ENCODE measurements around the gene CCDC47.
A peak's percentile ranks its signal among the peaks of the same experiment; 100 is the strongest.

CCDC47 gene

DNA sequence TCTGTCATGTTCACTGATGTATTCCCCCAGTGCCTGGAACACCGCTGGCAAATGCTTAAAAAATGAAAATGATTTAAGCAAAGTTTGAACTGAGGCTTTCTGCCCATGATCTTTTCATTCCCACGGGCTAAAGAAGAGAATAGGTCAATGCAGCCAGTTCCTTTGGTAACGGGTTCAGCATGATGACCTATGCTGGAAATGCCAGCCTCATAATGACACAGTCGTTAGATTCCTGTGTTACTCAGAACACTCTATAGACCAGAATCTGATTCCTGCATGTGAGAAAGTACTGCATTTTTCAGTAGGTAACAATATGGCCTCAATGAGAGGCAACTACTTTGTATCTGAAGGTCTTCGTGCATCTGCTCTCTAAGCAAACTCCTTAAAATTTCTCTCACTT lies 54.4 kb downstream of the CCDC47 start:
- DNase-seq = no peak

DNA sequence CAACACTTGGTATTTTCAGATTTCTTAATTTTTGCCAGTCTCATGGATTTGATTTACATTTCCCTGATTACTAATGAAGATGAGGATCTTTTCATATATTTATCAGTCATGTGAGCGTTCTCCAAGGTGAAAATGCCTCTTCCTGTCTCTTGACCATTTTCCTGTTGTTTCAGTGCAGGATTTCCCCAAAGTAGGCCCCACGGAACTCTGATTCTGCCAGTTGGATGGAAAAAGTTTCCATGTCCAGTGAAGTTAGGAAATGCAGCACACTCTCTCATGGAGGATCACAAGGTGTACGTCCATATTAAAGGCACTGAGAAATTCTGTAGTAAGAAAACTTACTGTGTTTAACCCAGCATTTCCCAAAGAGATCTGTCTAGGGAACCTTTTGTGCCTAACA lies 57.0 kb downstream of the CCDC47 start:
- no peak for DNase-seq

DNA sequence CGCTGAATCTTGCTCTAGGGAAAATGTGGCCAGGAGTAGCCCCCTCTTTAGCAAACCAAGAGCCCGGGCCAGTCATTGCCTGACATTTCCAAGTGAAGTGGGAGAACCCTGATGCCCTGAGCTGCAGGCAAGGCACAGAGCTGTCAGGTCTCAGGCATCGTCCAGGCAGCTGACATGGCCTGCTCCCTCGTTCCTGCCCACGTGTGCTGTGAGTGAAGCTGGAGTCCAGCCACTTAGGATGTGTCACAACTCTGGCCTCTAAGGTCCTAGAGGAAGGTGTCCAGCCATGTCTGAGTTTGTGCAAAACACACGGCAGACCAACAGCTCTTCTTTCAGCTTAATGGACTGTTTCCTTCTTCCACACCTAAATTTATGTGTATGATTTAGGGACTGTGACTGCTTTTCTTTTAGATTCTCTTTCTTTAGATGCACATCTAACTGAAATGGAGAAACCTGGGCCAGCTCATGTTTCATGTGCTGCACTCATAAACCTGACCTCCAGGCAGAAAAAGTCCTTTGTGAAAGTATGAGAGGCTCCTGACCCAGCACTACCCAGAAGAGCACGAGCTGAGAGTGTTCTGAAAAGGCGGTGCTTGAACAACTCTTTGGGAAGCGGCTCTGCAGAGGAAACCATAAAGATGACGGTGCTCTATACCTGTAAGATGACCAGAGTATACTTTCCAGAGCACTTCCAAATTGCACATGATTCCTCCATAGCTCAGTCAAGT lies 58.7 kb downstream of the CCDC47 start:
- no peak for DNase-seq

DNA sequence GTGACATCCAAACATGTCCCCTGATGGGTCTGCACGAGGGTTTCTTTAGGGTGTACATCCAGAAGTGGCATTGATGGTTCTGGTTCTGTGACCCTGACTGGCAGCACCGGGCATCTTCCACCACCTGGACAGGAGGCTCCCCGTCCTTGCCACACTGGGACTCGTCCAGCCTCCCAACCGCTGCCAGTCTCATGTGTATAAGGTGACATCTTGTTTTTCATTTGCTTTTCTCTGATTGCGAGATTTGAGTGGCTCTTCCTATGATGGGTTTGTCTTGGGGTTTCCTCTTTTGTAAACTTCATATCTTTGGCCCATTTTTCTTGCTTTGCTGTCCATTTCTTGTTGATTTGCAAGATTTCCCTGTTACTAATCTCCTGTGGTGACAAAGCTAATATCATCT lies 64.3 kb downstream of the CCDC47 start:
- DNase-seq = no peak

DNA sequence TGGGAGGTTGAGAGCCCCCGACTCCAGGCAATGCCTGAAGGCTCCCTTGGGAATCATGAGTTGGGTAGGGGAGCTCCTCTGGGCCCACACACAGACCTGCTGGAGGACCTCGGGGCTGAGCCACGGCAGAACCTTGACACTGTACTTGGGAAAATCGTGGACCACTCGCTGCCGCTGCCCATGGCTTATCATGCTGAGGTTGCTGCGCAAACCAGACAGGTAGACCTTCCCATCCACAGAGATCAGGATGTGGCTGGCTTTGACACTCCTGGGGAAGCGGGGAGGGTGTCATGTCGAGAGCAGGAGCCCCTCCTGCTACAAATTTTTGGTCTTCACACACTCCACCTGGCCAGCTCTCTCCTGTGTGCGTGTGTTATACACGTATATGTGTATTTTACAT lies 66.2 kb downstream of the CCDC47 start:
- DNase-seq = no peak

DNA sequence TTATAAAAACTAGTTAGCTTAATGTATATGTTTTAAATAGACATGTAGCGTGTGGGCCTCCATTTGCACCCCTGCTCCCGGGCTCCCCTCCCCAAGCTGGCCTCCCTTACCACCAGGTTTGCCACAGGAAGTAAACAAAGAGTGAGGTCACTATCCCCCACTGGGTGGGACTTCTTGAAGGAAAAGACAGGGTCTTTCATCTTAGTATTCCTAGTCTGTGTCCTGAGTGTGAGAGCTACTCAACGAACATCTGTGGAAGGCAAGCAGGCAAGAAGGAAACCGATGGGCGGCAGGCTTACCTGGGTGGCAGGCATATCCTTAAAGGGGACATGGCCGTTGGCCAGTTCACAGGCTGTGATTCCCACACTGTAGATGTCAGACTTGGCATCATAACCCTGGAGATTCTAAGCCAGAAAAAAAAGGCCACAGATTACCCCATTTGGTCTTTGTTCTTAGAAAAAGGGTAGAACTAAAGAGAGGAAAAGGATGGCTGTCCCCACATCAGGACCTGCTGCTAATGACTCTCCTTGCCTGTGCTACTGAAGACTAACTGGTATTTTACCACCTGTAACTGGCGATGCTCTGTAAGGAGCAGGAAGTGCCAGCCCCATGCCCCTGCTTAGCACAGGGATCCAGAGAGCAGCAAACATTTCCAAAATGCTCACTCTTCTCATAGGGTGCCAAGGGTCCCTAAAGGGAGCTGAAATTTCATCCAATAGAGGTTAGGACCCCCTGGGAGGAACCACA lies 66.9 kb downstream of the CCDC47 start:
- no peak for DNase-seq

DNA sequence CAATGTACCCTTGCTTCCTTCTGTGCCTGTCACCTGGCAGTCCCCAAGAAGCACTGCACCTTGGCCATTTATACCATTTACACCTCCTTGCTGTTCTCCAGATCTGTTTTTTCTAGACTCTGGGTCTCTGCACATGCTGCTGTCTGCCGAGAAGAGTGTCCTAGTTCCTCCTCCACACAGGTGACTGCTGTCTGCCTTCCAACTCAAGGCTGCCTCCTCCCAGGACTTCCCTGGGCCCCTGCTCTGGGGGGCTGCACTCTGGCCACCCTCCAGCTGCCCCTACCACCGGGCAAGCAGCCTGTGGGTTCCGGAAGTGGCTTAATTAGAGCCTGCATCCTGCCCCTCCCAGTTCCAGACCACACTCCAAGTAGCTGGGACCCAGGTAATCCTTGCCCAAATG lies 67.7 kb downstream of the CCDC47 start:
- no peak for DNase-seq

DNA sequence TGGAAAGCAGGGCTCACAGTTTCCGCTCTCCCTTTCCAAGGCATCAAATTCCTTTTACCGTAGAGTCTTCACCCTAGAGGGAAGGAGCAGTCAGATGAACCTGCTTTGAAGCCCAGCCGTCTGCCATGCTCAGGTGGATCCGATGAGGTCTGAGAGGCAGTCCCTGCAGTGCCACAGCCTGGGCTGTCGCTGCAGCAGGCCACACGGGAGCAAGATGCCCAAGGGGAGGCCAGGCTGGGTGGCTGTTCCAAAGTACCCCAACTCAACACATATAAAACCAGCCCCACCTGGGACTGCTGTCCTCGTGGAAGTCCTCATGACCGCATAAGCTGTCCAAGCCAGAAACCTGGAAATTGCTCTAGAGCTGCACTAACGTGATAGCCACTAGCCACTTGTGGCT lies 68.6 kb downstream of the CCDC47 start:
- no peak for DNase-seq

DNA sequence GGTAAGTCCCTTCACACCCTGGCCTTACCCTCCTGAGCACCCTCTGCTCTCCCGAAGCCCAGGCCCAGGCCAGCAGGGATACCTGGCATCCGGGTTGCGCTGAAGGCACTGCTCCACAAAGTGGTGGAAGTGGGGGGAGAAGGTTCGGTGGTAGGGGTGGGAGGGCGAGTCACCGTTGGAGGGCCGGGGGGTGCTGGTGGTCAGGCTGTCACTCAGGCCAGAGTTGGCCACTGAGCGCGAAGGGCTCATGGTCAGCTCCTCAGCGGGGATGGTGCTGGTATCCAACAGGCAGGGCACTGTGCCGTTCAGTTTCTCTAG lies 69.2 kb downstream of the CCDC47 start:
- no peak for DNase-seq

DNA sequence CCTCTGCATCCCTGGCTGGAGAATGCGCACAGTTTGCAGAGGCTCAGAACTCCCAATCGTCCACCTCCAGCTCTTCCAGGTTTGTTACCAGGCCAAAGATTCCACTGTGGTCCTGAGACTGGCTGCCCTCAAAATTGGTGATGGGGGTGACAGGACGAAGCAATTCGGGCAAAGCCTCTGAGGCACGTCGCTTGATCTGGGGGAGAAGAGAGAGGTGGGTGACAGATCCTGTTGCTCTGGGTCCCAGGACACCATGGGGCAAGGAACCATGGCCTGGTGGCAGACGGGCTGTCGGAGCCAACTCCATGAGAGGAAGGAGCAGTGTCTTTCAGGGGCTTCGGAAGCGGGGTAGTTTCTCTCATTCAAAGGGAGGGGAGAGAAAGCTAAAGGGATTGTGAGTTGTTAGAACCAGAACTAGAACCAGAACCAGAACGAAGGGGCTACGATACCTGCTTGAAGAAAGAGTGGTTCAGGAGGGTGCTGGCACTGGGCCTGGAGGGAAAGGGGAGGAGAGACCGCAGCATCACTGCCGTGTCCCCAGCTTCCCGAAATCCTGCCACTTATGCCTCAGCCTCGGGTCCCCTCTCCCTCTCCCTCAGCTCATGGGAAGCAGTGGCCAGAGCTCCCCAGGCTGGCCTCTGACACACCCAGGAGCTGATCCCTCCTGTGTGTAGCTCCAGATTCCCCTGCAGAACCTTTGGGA lies 69.7 kb downstream of the CCDC47 start:
- no peak for DNase-seq

DNA sequence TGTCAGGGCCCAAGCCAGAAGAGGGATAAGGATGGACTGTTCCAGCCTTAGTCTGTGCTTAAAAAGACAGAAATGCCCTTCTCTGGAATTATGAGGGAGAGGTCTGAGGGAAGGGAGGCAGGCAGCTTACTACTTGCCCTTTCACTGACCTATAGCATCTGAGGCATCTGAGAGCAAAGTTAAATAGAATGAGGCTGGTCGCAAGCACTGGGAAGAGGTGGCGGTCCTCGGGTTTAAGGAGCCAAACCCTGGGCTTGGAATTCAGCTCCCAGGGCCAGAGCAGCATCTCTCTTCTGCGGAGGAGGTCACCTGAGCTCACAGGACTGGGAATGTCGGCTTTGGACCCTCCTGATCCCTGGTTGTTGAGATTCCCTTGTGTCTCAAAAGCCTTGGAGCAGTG lies 70.4 kb downstream of the CCDC47 start:
- DNase-seq = no peak

DNA sequence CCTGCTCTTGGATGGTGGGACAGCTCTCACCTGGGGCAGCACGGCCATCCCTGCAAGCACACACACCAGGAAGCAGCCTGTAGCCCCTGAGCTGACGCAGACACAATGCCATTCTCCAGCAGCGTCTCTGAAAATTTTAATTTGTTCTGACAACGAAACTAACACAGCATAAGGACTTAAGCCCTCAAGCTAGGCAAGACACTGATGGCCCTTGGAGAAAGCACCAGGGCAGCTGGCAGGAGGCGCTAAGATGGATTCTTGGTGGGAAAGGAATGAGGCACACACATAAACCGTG lies 70.7 kb downstream of the CCDC47 start:
- no peak for DNase-seq

DNA sequence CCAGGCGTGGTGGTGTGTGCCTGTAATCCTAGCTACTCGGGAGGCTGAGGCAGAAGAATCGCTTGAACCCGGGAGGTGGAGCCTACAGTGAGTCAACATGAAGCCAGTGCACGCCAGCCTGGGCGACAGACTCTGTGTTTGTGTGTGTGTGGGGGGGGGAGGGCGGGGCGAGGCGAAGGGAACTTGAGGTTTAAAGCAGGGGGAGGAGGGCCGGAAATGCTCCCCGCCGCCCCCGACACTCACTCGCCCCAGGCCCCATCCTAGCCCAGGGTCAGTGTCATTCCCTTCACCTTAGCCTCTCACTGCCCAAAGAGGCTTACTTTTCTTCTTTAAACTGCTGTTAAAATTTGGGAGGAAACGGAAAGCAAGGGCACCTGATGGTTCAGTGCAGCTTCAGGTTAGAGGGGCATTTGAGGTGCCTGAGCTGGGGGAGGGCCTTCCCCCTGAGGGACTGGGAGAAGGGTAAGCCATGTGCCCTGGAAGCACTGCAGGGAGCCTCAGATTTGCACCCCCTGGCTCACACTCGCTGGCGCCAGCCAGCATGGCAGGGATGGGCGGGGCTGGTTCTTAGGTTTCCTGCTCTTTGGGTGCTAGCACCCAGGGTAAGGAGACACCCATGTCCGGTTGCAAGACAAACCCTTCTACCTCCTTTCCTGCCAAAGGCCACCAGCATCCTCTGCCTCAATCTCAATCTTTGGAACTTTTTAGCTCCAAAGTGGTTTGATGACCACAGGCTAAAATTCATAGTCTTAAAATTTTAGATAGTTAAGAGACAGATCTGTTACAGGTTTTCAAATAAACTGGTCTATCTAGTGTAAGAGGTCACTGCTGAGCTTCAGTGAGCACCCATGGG lies 71.3 kb downstream of the CCDC47 start:
- no peak for DNase-seq

DNA sequence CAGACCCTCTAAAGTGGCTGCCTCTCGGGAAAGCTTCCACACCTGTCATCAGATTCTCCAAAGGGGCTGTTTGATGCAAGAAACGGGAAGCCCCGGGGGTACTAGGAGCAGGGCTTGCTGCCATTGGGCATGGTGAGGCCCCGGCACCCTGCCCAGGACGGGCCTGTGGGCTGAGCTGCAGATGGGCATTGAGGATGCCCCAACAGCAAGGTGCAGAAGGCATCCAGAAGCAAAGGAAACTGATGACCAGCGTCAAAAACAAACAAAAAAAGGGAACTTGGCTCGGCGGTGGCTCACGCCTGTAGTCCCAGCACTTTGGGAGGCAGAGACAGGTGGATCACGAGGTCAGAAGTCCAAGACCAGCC lies 72.0 kb downstream of the CCDC47 start:
- DNase-seq = no peak

DNA sequence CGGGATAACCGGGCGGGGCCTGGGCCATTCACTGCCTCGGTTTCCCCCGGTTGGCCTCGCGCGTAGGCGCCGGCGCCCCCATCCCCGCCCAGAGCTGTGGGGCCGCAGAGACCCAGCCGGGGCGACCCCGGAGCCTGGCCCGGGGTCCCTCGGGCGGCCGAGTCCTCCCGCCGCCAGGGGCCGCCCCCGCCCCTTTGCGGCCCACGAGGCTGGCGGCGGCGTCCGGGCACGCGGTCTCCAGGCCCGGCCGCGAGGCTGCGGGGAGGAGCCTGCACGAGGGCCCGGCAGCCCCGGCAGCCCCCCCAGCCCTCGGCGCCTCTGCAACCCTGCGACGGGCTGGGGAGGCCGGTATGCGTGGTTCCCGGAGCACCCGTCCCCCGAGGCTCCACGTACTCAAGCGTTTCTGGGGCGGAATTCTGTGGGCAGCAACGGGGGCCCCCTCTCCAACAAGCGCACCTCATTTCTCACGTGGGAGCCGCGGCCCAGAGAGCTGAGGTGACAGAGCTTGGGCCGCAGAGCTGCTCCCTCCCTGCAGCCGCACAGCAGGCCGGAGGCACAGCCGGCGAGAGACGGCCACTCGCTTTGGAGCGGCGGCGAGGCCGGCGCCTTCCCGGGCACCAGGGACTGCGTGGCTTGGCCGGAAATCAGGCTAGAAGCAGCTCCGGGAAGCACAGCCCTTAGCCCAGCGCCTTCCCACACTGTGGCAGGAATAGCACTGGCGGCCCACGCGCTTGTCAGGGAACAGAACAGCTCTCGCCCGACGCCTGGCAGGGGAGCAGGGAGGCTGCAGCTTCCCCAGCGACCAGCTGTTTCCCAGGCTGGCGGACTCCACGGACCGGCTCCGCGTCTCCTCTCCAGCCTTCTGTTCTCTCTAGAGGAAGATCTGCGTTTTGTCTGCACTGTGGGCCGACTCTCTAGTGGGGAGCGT lies 72.6 kb downstream of the CCDC47 start:
- no peak for DNase-seq

DNA sequence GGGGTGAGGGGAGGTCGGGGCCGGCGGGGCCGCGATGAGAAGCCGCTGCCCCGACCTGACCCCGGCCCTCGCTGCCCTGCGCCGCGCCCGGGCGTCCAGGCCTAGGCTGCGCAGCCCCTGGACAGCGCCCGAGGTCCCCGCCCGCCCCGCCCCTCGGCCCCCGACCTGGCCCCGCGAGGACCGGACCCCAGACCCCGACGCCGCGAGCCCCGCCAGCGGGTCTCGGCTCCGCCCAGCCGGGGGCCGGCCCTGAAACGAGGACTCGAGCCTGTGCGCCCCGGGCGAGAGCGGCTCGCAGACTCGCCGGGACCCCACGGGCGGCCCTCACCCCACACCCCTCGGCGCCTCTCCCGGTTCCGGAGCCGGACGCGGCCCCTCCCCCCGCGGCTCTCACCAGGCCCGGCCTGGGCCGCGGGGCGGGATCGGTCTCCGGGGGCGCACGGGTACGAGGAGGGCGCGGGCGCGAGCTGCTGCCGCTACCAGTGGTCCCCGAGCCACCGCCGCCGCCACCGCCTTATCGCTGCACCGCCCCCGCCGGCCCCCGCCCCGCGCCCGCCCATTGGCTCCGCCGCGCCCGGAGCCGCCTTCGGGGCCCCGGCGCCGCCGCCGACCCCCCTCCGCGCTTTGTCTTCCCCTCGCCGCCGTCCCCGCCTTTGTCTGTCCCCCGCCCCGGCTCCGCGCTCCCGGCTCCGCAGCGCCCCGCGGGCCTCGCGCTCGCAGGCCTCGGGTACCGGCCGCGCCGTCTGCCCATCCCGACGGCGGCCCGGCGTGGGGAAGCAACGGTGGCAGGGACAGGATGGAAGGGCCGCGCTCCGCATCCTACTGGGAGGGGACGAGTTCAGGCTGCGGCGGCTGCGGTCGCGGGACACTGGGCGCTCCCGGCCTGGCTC lies 73.5 kb downstream of the CCDC47 start, which contains the start of gene LIMD2:
Gene LIMD2, minus strand, starts transcription at position 488 of the 890 bp plus-strand sequence. CDS start 827 bp downstream, outside the sequence.
- no peak for DNase-seq

DNA sequence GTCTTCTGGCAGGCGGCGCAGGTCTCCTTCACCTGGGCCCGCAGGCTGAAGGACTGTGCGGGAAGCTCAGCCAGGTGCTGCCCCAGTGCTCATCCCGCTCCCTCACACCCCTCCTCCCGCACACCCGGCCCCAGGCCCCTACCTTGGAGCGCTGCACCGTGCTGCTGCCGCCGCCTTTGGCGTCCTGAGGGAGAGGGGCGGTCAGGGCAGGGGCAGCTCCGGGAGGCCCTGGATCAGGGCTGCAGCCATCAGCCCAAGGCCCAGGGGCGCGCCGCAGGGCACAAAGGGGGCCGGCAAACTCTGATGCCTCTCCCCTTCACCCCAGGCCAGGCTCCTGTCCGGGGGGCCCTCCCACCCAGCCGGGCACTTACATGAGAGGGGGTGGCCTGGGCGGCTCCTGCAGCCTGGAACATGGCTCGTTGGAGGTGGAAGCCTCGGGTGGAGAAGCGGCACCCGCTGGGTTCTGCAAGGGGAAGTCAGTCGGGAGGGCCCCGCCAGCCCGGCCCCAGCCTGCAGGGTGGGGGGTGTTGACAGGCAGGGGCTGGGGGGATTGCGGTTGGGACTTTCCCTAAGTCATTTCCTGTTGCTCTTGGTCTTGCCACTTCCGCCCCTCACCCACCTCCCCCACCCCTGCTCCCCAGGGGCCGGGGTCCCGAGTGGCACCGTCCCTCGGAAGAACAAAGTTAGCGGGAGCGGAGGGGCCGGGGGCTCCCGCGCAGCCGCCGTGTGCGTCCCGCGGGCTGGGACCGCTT lies 74.3 kb downstream of the CCDC47 start:
- DNase-seq = no peak

DNA sequence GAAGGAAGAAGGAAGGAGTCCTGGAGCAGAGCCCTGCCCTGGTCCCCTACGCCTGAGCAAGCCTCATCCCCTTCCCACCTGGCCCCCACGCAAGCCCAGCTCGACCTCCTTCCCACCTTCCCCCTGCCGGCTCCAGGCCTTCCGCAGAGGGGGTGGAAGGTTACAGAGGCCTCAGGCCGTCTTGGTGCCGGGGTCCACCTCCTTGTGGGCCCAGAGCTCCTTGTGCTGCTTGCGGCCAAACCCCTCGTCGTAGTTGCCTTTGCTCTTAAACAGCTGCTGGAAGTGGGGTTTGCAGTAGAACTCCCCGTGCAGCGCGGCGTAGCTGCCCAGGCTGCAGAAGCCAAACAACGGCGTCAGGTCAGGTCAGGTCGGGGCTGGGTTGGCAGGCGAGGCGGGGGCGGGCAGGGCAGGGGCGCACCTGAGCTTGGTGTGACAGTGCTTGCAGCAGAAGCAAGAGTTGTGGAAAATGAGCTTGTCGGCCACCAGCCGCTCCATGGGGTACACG lies 75.0 kb downstream of the CCDC47 start:
- no peak for DNase-seq

DNA sequence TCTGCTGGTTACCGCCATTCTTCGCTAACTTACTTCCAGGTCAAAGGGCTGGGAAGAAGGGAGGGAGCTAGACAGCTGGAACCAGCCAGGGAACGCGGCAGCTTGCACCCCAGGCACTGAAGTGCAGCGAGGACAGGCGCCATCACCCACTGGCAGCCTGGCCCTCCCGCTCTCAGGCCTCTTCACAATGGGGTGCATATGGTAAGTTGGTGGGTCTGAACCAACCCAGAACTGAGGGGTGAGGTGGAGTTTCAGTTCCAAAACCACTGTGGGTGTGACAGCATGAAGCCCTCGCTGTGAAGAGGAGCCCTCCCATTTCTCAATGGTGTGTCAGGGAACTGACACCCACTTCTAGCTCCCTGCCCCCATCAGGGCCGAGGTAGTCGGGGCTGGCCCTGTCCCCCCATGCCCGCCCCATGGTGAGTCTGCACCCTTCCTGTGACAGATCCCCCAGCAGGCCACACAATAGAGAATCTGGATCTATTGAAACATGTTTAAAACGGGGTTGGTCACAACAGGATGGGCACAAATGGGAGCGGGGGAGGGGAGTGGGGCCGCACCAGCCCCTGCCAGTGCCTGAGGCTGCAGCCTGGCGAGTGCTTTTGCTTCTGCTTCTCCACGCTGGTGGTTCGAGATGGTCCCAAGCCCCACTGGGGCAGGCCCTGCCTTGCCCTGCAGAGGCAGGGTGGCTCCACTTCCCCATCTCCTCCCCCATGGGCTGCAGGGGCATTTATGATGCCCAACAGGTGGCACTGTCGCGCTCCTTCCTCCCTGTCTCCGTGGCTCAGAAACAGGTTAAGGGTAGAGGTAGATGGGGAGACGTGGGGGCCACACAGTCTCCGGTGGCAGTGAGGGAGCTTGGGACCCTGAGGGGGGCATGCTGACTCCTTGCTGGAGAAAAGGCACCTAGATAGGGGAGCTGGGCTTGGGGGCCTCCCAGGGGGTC lies 75.8 kb downstream of the CCDC47 start:
- peak; percentile 0 for DNase-seq

Data from SHP77 treated with DMSO at 0.1 percent for 48 hours (cell line).